BJ (cell line): ENCODE data around the gene OBP2A. TPM values are rescaled to one million over a fixed set of nuclear protein-coding genes. Genes with fewer than 3 reads are reported as not detected.
A peak's percentile ranks its signal among the peaks of the same experiment; 100 is the strongest.
"Not testable (repeated sequence)": the region's sequence is repeated elsewhere in the genome, so short reads cannot be mapped to it uniquely, and the experiment has no call there.

Source experiments
- CTCF ChIA-PET: fragments of 350-600 bp; formaldehyde crosslinking; extraction: SDS; loops from one replicate; lab custom pipeline; 2021; ENCODE audit warnings: antibody characterized with exemption, inconsistent platforms; lab: Yijun Ruan, JAX
- POLR2A ChIA-PET: fragments of 300-600 bp; sonication (Branson Sonifier 250); formaldehyde crosslinking; extraction: SDS; loops from one replicate; lab custom pipeline; 2021; ENCODE audit warnings: antibody characterized with exemption; lab: Charles Lee
- DNase-seq: peaks from one replicate; pipeline ENCODE4 v3.0.0-alpha.2; 2011; ENCODE audit warnings: low read depth
- H3K27me3 ChIP-seq: 2 replicates; pipeline ENCODE4 v1.6.0; 2011; ENCODE audit warnings: low read length; ENCODE audit not compliant: control insufficient read depth, insufficient read depth
- H3K36me3 ChIP-seq: 2 replicates; pipeline ENCODE4 v1.5.1; 2011; ENCODE audit warnings: low read length; ENCODE audit not compliant: control insufficient read depth, insufficient read depth
- H3K4me3 ChIP-seq: 2 replicates; pipeline ENCODE4 v1.5.1; 2011; ENCODE audit warnings: low read depth, mild to moderate bottlenecking, control low read depth, low read length
- CTCF ChIP-seq: IDR thresholded peaks from 2 replicates; pipeline ENCODE4 v1.5.1; 2011; ENCODE audit warnings: low read depth, mild to moderate bottlenecking, control low read depth, inconsistent platforms, low read length, moderate library complexity; ENCODE audit not compliant: insufficient read depth
- polyA minus RNA-seq: library from RNA; depleted of rRNA, polyadenylated mRNA; stranded (reverse); fragments of >200 nt; gene quantifications from 2 replicates; pipeline ENCODE4 v1.2.3, GENCODE V29; 2011; rRNA and poly(A)+ RNA removed
- polyA plus RNA-seq: library from polyadenylated mRNA; depleted of rRNA; stranded (reverse); fragments of >200 nt; gene quantifications from 2 replicates; pipeline ENCODE4 v1.2.3, GENCODE V29; 2011; rRNA removed

Gene OBP2A, protein sequence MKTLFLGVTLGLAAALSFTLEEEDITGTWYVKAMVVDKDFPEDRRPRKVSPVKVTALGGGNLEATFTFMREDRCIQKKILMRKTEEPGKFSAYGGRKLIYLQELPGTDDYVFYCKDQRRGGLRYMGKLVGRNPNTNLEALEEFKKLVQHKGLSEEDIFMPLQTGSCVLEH
- polyA plus RNA-seq (not detected in 2 replicates), polyA minus RNA-seq (not detected in 2 replicates)

DNA sequence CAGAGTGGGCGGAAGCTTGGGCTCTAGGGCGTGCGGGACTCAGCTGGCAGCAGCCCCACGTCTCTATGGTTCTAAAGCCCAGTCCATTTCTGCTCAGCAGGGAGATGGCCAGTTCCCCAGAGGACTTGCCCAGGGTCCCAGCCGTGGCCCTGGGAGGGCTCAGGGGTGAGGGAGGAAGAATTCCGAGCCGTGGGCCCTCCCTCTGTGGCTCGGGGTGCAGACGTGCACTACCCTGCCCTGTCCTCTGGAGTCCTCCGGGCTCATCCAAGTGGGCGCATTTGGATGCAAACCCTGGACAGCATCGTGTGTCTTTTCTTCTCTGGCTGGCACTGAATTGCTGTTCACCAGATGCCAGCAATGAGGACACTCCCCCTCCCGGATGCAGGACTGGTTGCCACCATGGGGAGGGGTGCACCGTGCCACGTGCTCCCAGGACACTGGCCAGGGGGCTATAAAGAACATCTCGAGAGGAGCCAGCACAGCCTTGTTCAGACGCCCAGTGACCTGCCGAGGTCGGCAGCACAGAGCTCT lies at the start of gene OBP2A:
OBP2A (plus strand) TSS at position 481 of the 531 bp plus-strand sequence. CDS start 55 bp downstream, outside the sequence.
- CTCF ChIA-PET, H3K27me3 ChIP-seq, POLR2A ChIA-PET, DNase-seq, H3K4me3 ChIP-seq, H3K36me3 ChIP-seq: not testable (repeated sequence)

GRCh38 chr9:135498381-135499126 lies 47.4 kb upstream of the OBP2A start:
- CTCF ChIA-PET = interaction anchor here (1.9 to 2.0 kb wide), 2 partner anchors 15 to 18 kb away, joined by 5 to 8 read pairs; no protein-coding TSS in a partner anchor
- peaks cover 14% of the 10 kb centered on the region for H3K36me3 ChIP-seq
- TF ChIP-seq CTCF = no peak
- POLR2A ChIA-PET = no interaction called here
- no peak overlapping the region for H3K4me3 ChIP-seq
- H3K27me3 ChIP-seq = no peaks in the 10 kb centered on the region
- no peak for DNase-seq

DNA sequence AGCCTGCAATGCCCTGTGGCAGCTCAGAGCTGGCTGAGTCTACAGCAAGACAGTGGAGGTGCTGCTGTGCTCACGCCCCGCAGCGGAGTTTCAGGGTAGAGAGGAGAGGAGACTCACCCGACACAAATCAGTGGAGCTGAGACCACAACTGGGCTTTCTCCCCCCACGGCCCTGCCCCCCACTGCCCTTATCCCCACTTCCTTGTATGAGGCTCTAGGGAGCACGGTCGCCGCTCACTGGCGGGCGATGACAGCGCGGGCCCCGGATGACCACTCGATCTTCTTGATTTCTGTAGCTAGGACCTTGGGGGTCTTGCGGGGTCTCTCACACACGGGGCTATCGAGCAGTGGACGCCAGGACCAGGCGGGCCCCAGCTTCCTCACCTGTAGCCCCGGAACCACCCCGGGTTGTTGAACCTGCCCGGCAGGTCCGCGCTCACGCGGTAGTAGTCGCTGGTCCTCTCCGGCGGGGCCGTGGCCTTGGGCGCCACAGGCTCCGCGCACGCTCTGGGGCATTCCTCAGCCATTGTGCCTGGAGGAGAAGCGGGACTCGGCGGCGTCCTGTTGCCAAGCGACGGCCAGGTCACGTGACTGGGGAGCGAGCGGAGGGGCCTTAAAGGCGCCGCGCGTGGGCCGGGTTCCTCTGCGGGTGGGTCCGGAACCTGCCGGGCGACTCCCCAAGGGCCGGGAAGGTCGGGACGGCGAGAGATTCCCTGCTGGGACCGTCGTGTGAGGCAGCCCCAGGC lies 46.4 kb upstream of the OBP2A start:
- ChIA-PET POLR2A (no interaction called here), CTCF (interaction anchor here (0.6 to 2.0 kb wide), 2 partner anchors 8 to 19 kb away, joined by 4 to 8 read pairs; no protein-coding TSS in a partner anchor)
- H3K4me3 ChIP-seq = peak overlapping the region; percentile 91
- H3K36me3 ChIP-seq = peaks cover 23% of the 10 kb centered on the region
- no peaks in the 10 kb centered on the region for H3K27me3 ChIP-seq
- TF ChIP-seq CTCF = no peak
- no peak for DNase-seq

DNA sequence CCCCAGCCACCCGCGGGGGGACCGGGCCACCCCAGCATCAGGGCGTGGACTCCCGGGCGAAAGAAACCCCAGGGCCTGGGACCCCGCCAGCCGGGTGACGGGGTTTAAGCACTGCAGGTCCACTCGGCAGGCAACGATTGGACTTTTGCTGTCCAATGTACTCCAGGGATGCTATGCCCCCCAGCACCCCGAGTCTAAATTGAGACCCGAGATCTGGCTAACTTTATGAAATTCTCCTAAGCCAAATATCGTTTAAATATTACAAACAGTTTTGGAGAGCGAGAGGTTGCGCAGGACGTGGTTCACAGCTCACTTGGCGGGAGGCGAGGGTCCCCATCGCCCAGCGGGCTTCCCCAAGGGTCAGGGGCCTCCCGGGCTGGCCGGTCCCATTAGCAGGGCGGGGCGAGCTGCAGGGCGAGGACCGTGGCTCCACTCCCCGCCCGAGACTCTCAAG lies 45.8 kb upstream of the OBP2A start:
- TF ChIP-seq CTCF = no peak
- CTCF ChIA-PET = interaction anchor here (0.6 to 2.0 kb wide), 2 partner anchors 8 to 20 kb away, joined by 4 to 8 read pairs; no protein-coding TSS in a partner anchor

DNA sequence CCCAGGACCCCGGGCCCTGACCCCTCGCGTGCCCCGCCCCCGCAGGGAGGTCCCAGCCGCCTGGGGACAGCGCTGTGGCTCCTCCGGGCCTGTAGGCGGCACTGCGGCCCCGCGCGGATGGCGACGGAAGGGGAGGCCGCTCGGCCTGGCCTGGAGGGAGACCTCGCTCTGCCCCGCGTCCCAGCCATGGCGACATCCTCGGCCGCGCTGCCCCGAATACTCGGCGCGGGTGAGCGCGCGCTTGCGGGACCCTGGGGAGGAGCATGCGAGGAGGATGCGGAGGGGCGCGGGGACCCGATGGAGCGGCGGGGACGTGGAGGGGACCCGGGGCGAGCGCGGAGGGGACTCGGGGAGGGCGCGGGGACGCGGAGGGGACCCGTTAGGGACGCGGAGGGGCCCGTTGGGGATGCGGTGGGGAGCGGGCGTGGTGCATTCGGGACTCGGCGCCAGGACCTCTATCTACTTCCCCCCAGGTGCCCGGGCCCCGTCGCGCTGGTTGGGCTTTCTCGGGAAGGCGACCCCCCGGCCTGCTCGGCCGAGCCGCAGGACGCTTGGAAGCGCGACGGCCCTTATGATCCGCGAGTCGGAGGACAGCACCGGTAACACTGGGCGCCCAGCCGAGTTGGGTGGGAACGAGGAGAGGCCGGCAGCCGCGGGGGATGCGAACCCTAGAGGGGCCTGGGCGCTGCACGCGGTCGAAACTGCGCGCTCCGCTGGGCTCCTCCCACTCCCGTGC lies 45.2 kb upstream of the OBP2A start, which contains the start of gene MRPS2:
MRPS2 (plus strand) TSS at position 158 of the 736 bp plus-strand sequence; CDS start at position 187, 29 bp downstream.
- ChIA-PET CTCF (interaction anchor here (2.0 kb wide), 1 partner anchor 20 kb away, joined by 8 read pairs; no protein-coding TSS in a partner anchor), POLR2A (no interaction called here)
- no peak for DNase-seq
- peak; percentile 73 for TF ChIP-seq CTCF
- H3K36me3 ChIP-seq = peaks cover 30% of the 10 kb centered on the region
- peak within 1 kb of the TSS; percentile 91 for H3K4me3 ChIP-seq
- H3K27me3 ChIP-seq = no peaks in the 10 kb centered on the region

More for the DNA sequence above, 45.8 kb upstream of the OBP2A start:
- POLR2A ChIA-PET = no interaction called here
- Histone ChIP-seq H3K36me3 (peaks cover 29% of the 10 kb centered on the region), H3K4me3 (peak overlapping the region; percentile 91), H3K27me3 (no peaks in the 10 kb centered on the region)
- no peak for DNase-seq
